ENCODE measurements around the gene CXCL12. TPM values are rescaled to one million over a fixed set of nuclear protein-coding genes. Genes with fewer than 3 reads are reported as not detected.

Gene CXCL12
- total RNA-seq, 1 experiment from 2014 or later = 2.1 TPM

GRCh38 chr10:44335330-44336021, 49.4 kb downstream of the CXCL12 start:
- DNase-seq (ENCODE audit: low read depth) = no peak

GRCh38 chr10:44334621-44335184, 50.2 kb downstream of the CXCL12 start:
- peak; percentile 32 for DNase-seq (ENCODE audit: low read depth)

- no peak for DNase-seq (ENCODE audit: low read depth)
Measured at GRCh38 chr10:44334091-44334490, 50.8 kb downstream of the CXCL12 start.

GRCh38 chr10:44333511-44333910, 51.4 kb downstream of the CXCL12 start:
- no peak for DNase-seq (ENCODE audit: low read depth)

- DNase-seq (ENCODE audit: low read depth) = no peak
Measured at GRCh38 chr10:44332465-44332864, 52.4 kb downstream of the CXCL12 start.

GRCh38 chr10:44330431-44330830, 54.5 kb downstream of the CXCL12 start:
- DNase-seq (ENCODE audit: low read depth) = no peak

GRCh38 chr10:44327461-44327860, 57.4 kb downstream of the CXCL12 start:
- DNase-seq (ENCODE audit: low read depth) = no peak

Data from Daoy (cell line).